GM10248 (cell line): ENCODE results near the gene ABCB11.

Experiments used
- CTCF ChIA-PET: fragments of 300-600 bp; sonication (Branson Sonifier 250); formaldehyde crosslinking; extraction: SDS; loops from one replicate; lab custom pipeline; 2021; ENCODE audit warnings: antibody characterized with exemption; lab: Yijun Ruan, JAX
- POLR2A ChIA-PET: fragments of 350-650 bp; sonication (Branson Sonifier 250); formaldehyde crosslinking; extraction: SDS; loops from one replicate; lab custom pipeline; 2020; ENCODE audit warnings: antibody characterized with exemption; lab: Yijun Ruan, JAX
- DNase-seq: peaks from one replicate; pipeline ENCODE4 v3.0.0; 2012; ENCODE audit errors: extremely low spot score
- TF ChIP-seq, protein P1 (sequence below): IDR thresholded peaks from 2 replicates; pipeline ENCODE4 v1.5.1; 2012; ENCODE audit warnings: mild to moderate bottlenecking, low read depth; ENCODE audit errors: extremely low read depth, missing control alignments, control extremely low read depth

Gene ABCB11

GRCh38 chr2:168910330-168910729 is 120.8 kb downstream of the ABCB11 start:
- POLR2A ChIA-PET, result no interaction called here
- no peak for DNase-seq
- TF ChIP-seq, protein P1, sequence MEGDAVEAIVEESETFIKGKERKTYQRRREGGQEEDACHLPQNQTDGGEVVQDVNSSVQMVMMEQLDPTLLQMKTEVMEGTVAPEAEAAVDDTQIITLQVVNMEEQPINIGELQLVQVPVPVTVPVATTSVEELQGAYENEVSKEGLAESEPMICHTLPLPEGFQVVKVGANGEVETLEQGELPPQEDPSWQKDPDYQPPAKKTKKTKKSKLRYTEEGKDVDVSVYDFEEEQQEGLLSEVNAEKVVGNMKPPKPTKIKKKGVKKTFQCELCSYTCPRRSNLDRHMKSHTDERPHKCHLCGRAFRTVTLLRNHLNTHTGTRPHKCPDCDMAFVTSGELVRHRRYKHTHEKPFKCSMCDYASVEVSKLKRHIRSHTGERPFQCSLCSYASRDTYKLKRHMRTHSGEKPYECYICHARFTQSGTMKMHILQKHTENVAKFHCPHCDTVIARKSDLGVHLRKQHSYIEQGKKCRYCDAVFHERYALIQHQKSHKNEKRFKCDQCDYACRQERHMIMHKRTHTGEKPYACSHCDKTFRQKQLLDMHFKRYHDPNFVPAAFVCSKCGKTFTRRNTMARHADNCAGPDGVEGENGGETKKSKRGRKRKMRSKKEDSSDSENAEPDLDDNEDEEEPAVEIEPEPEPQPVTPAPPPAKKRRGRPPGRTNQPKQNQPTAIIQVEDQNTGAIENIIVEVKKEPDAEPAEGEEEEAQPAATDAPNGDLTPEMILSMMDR, result no peak
- CTCF ChIA-PET, result interaction anchor here (1.3 to 2.0 kb wide), 3 partner anchors 11 to 137 kb away, joined by 3 to 7 read pairs (median 3); no protein-coding TSS in a partner anchor

DNA sequence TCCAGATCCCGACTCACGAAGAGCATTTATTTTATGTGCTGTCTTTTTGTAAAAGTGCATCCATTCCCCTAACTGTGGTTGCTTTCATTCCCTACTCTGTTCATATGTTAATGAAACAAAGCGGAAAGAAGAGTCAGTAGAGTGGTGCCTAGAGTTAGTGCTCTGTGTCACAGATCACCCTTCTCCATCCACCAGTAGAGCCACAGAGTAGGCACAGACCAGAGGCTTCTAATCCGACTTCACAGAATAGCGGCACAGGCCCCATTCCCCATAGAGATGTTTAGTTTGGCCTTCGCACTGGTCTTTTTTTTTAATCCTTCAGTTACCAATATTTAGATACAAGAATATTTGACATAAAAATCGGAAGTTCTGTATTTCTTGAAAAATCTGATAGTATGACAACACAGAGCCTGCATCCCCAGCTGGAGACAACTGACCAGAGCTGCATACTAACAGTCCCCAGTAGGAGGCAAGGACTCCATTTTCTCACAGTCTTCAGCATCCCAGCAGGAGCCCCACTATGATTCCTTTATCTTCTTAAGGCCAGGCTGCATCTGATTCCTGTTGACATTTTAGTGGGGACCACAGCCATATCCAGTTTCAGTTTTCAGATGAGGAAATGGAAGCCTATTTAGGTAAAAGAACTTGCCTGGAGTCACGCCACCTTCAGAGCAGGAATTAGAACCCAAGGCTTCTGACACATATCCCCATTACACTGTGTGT is 123.0 kb downstream of the ABCB11 start:
- ChIA-PET CTCF (no interaction called here), POLR2A (no interaction called here)
- TF ChIP-seq, protein P1, result no peak
- no peak for DNase-seq

- TF ChIP-seq, protein P1, result no peak
- ChIA-PET POLR2A (no interaction called here), CTCF (no interaction called here)
Measured at GRCh38 chr2:168904358-168904757, 126.8 kb downstream of the ABCB11 start.

DNA sequence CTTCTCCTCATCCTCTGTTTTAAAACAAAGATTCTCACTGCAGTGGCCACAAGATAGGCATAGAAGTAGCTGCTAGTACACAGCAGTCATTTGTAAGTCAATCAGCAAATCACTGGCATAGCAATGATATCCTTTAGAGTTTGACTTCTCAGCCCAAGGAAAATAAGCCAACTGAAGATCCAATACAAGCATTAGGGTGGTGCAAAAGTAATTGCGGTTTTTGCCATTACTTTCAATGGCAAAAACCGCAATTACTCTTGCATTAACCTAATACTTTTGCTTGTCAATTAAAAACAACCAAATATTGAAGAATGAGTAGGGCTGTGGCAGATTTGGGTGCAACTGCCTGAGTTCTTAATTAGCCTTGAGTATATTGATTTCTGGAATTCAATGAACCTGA is 127.2 kb downstream of the ABCB11 start:
- POLR2A ChIA-PET, result no interaction called here
- CTCF ChIA-PET, result no interaction called here
- TF ChIP-seq, protein P1, result no peak
- DNase-seq, result no peak

More at GRCh38 chr2:168904358-168904757, 126.8 kb downstream of the ABCB11 start:
- DNase-seq, result no peak

GRCh38 chr2:168901003-168901402 is 130.1 kb downstream of the ABCB11 start, which contains the start of gene G6PC2:
TSS of gene G6PC2 (plus strand) at chr2:168901291. CDS start at chr2:168901332, 41 bp downstream.
- CTCF ChIA-PET, result no interaction called here
- no peak for DNase-seq
- POLR2A ChIA-PET, result no interaction called here
- TF ChIP-seq, protein P1, result no peak

DNA sequence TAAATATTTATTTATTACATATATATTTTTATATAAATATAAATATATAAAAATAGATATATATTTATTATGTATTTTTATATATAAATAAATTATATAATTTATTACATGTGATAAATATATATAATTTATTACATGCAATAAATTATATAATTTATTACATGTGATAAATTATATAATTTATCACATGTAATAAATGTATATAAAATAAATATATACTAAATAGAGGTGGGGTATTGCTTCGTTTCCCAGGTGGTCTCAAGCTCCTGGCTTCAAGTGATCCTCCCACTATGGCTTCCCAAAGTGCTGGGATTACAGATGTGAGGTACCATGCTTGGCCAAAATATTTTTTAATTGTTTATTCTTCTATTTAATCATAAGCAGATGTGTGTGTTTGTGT is 133.7 kb downstream of the ABCB11 start:
- ChIA-PET CTCF (no interaction called here), POLR2A (no interaction called here)
- TF ChIP-seq, protein P1, result no peak
- DNase-seq, result no peak
